Endothelial cell (in vitro differentiated cells): ENCODE data around the gene CHN2. TPM values are rescaled to one million over a fixed set of nuclear protein-coding genes. Genes with fewer than 3 reads are reported as not detected.

ENCODE experiments used
- DNase-seq: peaks from one replicate; pipeline ENCODE4 v3.0.0; 2021; ENCODE audit warnings: low spot score
- H3K27ac Mint-ChIP-seq: one replicate; pipeline ENCODE4 v1.8.0; 2021; ENCODE audit warnings: mixed read lengths, inconsistent platforms; ENCODE audit not compliant: unreplicated experiment
- H3K27me3 Mint-ChIP-seq: one replicate; pipeline ENCODE4 v1.8.0; 2021; ENCODE audit warnings: mild to moderate bottlenecking, moderate library complexity, mixed read lengths, inconsistent platforms; ENCODE audit not compliant: unreplicated experiment
- H3K36me3 Mint-ChIP-seq: one replicate; pipeline ENCODE4 v1.8.0; 2021; ENCODE audit warnings: mild to moderate bottlenecking, low read depth, mixed read lengths, inconsistent platforms; ENCODE audit not compliant: unreplicated experiment
- H3K4me1 Mint-ChIP-seq: one replicate; pipeline ENCODE4 v1.8.0; 2021; ENCODE audit warnings: mild to moderate bottlenecking, mixed read lengths, inconsistent platforms; ENCODE audit not compliant: unreplicated experiment
- H3K4me3 Mint-ChIP-seq: one replicate; pipeline ENCODE4 v1.8.0; 2021; ENCODE audit warnings: mild to moderate bottlenecking, mixed read lengths, inconsistent platforms; ENCODE audit not compliant: unreplicated experiment
- H3K9me3 Mint-ChIP-seq: one replicate; pipeline ENCODE4 v1.8.0; 2021; ENCODE audit warnings: mixed read lengths, inconsistent platforms; ENCODE audit not compliant: unreplicated experiment
- total RNA-seq: library from RNA; stranded (reverse); fragmentation: NEBNext Ultra II Directional; extraction: Animal tissue kit (Norgen Biotek cat#: 25700); gene quantifications from one replicate; pipeline ENCODE4 v1.2.1, GENCODE V29; 2021; ENCODE audit not compliant: unreplicated experiment
- TF ChIP-seq, protein P1 (sequence below): fragments of 200-600 bp; sonication (generic); IDR thresholded peaks from one replicate; pipeline ENCODE4 v1.5.0; 2021; ENCODE audit warnings: antibody characterized with exemption; ENCODE audit not compliant: unreplicated experiment

Gene CHN2
- total RNA-seq, 1 donor from 2014 or later = 3.4 TPM

DNA sequence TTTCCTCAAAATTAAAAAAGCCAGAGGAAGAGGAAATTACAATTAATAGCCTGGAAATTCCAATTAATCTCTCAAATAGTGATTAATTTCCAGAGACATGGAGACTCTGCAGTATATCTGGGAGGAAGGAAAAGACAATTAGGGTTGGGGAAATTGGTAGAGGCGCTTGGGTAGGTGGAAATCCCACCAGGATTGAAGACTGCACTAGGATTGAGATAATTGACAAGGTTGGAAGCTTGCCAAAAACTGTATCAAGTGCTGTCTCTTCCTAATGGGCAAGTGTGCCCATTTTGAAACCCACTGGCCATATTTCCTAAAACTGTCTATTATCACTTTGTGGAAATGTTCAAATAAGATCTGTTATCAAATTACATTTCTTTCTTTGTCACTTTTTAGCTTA is 21.6 kb downstream of the CHN2 start:
- TF ChIP-seq, protein P1, sequence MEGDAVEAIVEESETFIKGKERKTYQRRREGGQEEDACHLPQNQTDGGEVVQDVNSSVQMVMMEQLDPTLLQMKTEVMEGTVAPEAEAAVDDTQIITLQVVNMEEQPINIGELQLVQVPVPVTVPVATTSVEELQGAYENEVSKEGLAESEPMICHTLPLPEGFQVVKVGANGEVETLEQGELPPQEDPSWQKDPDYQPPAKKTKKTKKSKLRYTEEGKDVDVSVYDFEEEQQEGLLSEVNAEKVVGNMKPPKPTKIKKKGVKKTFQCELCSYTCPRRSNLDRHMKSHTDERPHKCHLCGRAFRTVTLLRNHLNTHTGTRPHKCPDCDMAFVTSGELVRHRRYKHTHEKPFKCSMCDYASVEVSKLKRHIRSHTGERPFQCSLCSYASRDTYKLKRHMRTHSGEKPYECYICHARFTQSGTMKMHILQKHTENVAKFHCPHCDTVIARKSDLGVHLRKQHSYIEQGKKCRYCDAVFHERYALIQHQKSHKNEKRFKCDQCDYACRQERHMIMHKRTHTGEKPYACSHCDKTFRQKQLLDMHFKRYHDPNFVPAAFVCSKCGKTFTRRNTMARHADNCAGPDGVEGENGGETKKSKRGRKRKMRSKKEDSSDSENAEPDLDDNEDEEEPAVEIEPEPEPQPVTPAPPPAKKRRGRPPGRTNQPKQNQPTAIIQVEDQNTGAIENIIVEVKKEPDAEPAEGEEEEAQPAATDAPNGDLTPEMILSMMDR = no peak
- Mint-ChIP-seq H3K4me3 (no peak overlapping the region), H3K27me3 (no peaks in the 10 kb centered on the region), H3K36me3 (no peaks in the 10 kb centered on the region), H3K4me1 (no peaks in the 10 kb centered on the region), H3K27ac (no peak overlapping the region), H3K9me3 (no peaks in the 10 kb centered on the region)
- DNase-seq = no peak

DNA sequence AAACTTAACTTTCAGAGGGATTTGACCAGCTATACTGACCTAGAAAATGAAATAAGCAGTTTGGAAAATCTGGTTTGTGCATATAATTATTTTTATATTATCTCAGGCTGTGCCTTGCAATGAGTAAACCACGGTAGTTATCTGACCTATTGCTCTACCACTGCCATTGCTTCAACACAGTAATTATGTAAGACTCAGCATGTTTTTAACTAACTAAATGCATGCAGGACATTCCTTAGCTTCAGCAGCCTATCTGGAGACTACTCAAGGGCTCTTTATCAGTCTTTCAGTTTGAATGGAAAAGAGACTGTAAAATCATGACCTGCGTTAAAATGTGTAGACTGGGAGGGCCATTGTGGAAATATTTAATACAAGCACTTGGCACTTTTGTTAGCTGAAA is 22.5 kb downstream of the CHN2 start:
- Mint-ChIP-seq H3K4me3 (no peak overlapping the region), H3K27me3 (no peaks in the 10 kb centered on the region), H3K27ac (no peak overlapping the region), H3K4me1 (no peaks in the 10 kb centered on the region), H3K9me3 (no peaks in the 10 kb centered on the region), H3K36me3 (no peaks in the 10 kb centered on the region)
- DNase-seq = no peak
- TF ChIP-seq, protein P1 = no peak

DNA sequence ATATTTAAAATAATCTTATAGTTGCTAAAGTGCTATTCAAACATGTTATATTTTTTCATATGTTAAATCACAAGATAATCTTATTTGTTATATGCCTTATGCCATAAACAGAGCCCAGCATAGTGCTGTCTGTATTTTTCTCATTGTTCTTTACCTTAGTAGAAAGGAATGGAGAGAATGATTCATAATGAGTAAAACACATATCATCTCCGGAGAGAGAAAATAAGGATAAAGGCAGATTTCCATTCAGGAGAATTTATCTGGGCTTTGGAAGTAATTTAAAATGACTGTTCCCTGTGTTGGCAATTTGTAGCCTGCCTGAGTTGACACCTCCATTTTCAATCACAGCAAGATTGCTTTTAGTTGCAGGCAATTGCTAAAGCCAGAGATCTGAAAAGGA is 30.2 kb downstream of the CHN2 start:
- Mint-ChIP-seq H3K27ac (no peak overlapping the region), H3K4me1 (no peaks in the 10 kb centered on the region), H3K36me3 (no peaks in the 10 kb centered on the region), H3K27me3 (peaks cover 1% of the 10 kb centered on the region), H3K4me3 (no peak overlapping the region), H3K9me3 (no peaks in the 10 kb centered on the region)
- TF ChIP-seq, protein P1 = no peak
- DNase-seq = no peak

DNA sequence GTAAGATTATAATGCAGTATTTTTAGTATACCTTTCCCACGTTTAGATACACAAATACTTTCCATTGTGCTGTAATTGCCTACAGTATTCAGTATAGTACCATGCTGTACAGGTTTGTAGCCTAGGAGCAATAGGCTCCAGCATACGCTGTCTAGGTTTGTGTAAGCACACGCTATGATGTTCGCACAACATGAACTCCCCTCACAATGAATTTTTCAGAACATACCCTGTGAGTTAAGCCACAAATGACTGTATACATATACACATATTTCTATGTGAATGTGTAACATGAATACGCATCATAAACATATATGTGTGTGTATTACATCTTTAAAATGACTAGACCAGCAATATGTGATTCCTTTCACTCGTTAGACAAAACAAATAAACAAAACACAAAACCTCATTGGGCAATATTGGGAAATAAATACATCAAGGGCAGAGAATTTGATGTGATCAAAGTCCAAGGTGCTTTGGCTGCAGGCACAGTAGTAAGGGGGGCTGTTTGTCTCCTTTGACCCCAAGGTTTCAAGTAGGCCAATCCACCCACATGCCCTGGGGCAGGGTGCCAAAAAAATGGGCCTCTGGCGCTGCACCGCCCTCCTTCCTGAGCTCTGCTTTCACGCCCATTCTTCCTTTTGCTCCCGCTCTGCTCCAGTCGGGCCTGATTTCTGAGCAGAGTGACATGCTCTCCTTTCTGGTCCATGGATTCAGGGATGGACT is 33.9 kb downstream of the CHN2 start:
- no peaks in the 10 kb centered on the region for H3K36me3 Mint-ChIP-seq
- H3K27ac Mint-ChIP-seq = no peak overlapping the region
- peaks cover 23% of the 10 kb centered on the region for H3K4me1 Mint-ChIP-seq
- peaks cover 1% of the 10 kb centered on the region for H3K27me3 Mint-ChIP-seq
- TF ChIP-seq, protein P1 = no peak
- no peak for DNase-seq
- H3K4me3 Mint-ChIP-seq = no peak overlapping the region
- no peaks in the 10 kb centered on the region for H3K9me3 Mint-ChIP-seq

DNA sequence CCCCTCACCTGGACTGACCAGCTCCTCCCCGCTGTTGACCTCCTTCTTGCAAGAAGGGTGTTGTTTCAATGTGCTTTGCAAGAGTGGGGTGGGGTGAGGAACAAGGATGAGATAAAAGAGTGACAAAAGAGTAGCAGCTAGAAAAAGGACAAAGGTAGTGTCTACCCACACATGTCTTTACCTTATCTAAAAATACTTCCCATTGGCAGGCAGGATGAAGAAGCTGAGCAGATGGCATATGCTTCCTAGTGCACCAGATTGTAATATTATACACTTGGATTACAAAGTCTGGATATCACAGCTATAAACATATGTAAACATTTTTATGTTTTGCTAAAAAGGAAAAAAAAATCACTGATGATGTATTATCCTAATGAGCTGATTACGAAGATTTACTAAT is 34.5 kb downstream of the CHN2 start:
- Mint-ChIP-seq H3K36me3 (no peaks in the 10 kb centered on the region), H3K4me1 (peaks cover 24% of the 10 kb centered on the region), H3K27ac (no peak overlapping the region), H3K9me3 (no peaks in the 10 kb centered on the region), H3K4me3 (no peak overlapping the region), H3K27me3 (peaks cover 1% of the 10 kb centered on the region)
- DNase-seq = no peak
- TF ChIP-seq, protein P1 = no peak
